Measurements from ENCODE around the gene C19orf47. TPM values are rescaled to one million over a fixed set of nuclear protein-coding genes. Genes with fewer than 3 reads are reported as not detected.

Gene C19orf47
- total RNA-seq, 1 donor, result 9.1 TPM

- peak; percentile 31 for TF ChIP-seq CTCF (IDR thresholded peaks at IDR 0.05; ENCODE audit: insufficient read depth, low read length)
- DNase-seq (ENCODE audit: low read depth), result no peak
- H3K4me3 ChIP-seq (ENCODE audit: low read depth, low read length), result no peak overlapping the region
Measured at GRCh38 chr19:40392894-40393517, 44.8 kb upstream of the C19orf47 start.

GRCh38 chr19:40392123-40392522 is 43.9 kb upstream of the C19orf47 start:
- no peak for TF ChIP-seq CTCF (IDR thresholded peaks at IDR 0.05; ENCODE audit: insufficient read depth, low read length)
- no peak for DNase-seq (ENCODE audit: low read depth)
- H3K4me3 ChIP-seq (ENCODE audit: low read depth, low read length), result no peak overlapping the region

- no peak for DNase-seq (ENCODE audit: low read depth)
- H3K4me3 ChIP-seq (ENCODE audit: low read depth, low read length), result no peak within 1 kb of the TSS
- TF ChIP-seq CTCF (IDR thresholded peaks at IDR 0.05; ENCODE audit: insufficient read depth, low read length), result no peak
Measured at GRCh38 chr19:40390084-40390742, 42.0 kb upstream of the C19orf47 start, which contains the start of gene HIPK4. Gene HIPK4 (minus strand): TSS chr19:40390181. CDS start chr19:40389902, 279 bp downstream.

GRCh38 chr19:40389404-40390083 is 41.3 kb upstream of the C19orf47 start:
- no peak overlapping the region for H3K4me3 ChIP-seq (ENCODE audit: low read depth, low read length)
- no peak for TF ChIP-seq CTCF (IDR thresholded peaks at IDR 0.05; ENCODE audit: insufficient read depth, low read length)
- DNase-seq (ENCODE audit: low read depth), result no peak

GRCh38 chr19:40388481-40388880 is 40.3 kb upstream of the C19orf47 start:
- no peak for TF ChIP-seq CTCF (IDR thresholded peaks at IDR 0.05; ENCODE audit: insufficient read depth, low read length)
- H3K4me3 ChIP-seq (ENCODE audit: low read depth, low read length), result no peak overlapping the region
- DNase-seq (ENCODE audit: low read depth), result no peak

- TF ChIP-seq CTCF (IDR thresholded peaks at IDR 0.05; ENCODE audit: insufficient read depth, low read length), result no peak
- H3K4me3 ChIP-seq (ENCODE audit: low read depth, low read length), result no peak overlapping the region
- no peak for DNase-seq (ENCODE audit: low read depth)
Measured at GRCh38 chr19:40387155-40387554, 39.0 kb upstream of the C19orf47 start.

Measured in fibroblast of the aortic adventitia (primary cell).